Measurements from ENCODE around the gene DNM3. TPM values are rescaled to one million over a fixed set of nuclear protein-coding genes. Genes with fewer than 3 reads are reported as not detected.
"Not testable (repeated sequence)": the region's sequence is repeated elsewhere in the genome, so short reads cannot be mapped to it uniquely, and the experiment has no call there.

The DNM3 gene
- total RNA-seq, 1 donor from 2014 or later, result 1.1 TPM

DNA sequence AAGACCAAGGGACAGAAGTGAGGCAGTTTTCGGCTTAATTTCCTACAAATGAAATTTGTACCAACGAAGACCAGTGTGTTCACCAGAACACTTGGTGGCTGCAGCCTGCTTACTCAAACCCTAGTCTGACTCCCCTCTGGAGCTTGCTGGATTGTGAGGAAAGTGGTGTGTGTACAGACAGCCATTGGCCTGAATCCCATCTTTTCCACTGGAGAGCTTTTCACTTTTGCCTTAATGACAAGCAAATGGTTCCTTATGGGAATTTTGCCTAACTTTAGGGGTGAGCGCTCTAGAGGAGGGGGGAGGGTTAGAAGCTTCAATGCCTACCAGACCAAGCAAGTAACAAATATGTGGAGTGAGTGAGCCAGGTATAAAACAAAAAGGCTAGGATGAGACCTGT, 42.5 kb upstream of the DNM3 start:
- TF ChIP-seq, protein P1, sequence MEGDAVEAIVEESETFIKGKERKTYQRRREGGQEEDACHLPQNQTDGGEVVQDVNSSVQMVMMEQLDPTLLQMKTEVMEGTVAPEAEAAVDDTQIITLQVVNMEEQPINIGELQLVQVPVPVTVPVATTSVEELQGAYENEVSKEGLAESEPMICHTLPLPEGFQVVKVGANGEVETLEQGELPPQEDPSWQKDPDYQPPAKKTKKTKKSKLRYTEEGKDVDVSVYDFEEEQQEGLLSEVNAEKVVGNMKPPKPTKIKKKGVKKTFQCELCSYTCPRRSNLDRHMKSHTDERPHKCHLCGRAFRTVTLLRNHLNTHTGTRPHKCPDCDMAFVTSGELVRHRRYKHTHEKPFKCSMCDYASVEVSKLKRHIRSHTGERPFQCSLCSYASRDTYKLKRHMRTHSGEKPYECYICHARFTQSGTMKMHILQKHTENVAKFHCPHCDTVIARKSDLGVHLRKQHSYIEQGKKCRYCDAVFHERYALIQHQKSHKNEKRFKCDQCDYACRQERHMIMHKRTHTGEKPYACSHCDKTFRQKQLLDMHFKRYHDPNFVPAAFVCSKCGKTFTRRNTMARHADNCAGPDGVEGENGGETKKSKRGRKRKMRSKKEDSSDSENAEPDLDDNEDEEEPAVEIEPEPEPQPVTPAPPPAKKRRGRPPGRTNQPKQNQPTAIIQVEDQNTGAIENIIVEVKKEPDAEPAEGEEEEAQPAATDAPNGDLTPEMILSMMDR (IDR thresholded peaks at IDR 0.05), result no peak
- TF ChIP-seq EZH2phosphoT487 (IDR thresholded peaks at IDR 0.05) (no peak), EZH2 (IDR thresholded peaks at IDR 0.05) (no peak)
- H3K9me3 ChIP-seq (ENCODE audit: low read depth), result no peaks in the 10 kb centered on the region
- no peaks in the 10 kb centered on the region for H4K20me1 ChIP-seq (ENCODE audit: low read depth)
- no peaks in the 10 kb centered on the region for H3K36me3 ChIP-seq
- Mint-ChIP-seq H3K36me3 (peaks cover 23% of the 10 kb centered on the region), H3K4me3 (no peak overlapping the region), H3K9me3 (no peaks in the 10 kb centered on the region), H3K4me1 (peaks cover 6% of the 10 kb centered on the region), H3K27me3 (ENCODE audit: insufficient read depth, low read depth) (peaks cover 2% of the 10 kb centered on the region), H3K27ac (no peak overlapping the region)
- no peak for DNase-seq (ENCODE audit: low spot score)
- no peak overlapping the region for H3K4me2 ChIP-seq
- H3K4me3 ChIP-seq, result no peak overlapping the region
- no peaks in the 10 kb centered on the region for H3F3A ChIP-seq (ENCODE audit: low read depth)
- H3K4me1 ChIP-seq, result no peaks in the 10 kb centered on the region
- no peaks in the 10 kb centered on the region for H3K79me2 ChIP-seq (ENCODE audit: low read depth)
- H3K27ac ChIP-seq, result no peak overlapping the region
- no peaks in the 10 kb centered on the region for H3K27me3 ChIP-seq
- no peak overlapping the region for H2AFZ ChIP-seq (replicated peaks)
- no peak overlapping the region for H3K9ac ChIP-seq

DNA sequence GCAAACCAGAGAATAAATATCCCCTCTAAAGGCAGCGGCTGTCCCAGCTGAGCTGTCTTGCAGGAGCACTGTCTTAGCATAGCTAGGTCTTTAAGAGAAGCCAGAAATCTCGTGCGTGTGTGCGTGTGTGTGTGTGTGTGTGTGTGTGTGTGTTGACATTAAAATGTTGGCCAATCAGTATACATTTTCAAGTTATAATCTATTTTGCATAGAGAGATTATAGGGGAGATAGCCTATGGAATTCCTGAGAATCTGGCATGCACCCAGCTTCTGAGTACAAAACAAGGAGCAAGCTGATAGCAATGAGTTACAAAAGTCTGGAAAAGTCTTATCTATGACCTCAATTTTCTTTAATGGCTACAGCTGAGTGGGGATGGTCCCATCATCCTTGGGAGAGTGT, 42.1 kb upstream of the DNM3 start:
- no peak overlapping the region for H3K27ac ChIP-seq

DNA sequence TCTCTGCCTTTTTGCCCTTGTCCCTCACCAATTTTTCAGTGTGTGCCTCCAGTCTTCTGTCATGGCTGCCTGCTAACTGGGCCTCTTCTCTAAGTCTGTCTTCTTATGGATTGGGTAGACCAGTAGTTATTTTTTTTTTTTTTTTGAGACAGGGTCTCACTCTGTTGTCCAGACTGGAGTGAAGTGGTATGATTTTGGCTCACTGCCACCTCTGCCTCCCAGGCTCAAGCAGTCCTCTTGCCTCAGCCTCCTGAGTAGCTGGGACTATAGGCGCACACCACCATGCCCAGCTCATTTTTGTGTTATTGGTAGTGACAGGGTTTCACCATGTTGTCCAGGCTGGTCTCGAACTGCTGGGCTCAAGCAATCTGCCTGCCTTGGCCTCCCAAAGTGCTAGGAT, 41.6 kb upstream of the DNM3 start:
- not testable (repeated sequence) for H3K36me3 ChIP-seq; DNase-seq (ENCODE audit: low spot score); H3K27ac ChIP-seq; H3K9me3 ChIP-seq (ENCODE audit: low read depth); H3K4me3 ChIP-seq; H3K4me1 ChIP-seq; H2AFZ ChIP-seq (replicated peaks); H3K4me1 Mint-ChIP-seq; H3K79me2 ChIP-seq (ENCODE audit: low read depth); H3F3A ChIP-seq (ENCODE audit: low read depth); H3K4me3 Mint-ChIP-seq; H3K9ac ChIP-seq; H3K9me3 Mint-ChIP-seq; H3K27me3 ChIP-seq; H4K20me1 ChIP-seq (ENCODE audit: low read depth); H3K4me2 ChIP-seq; H3K27ac Mint-ChIP-seq; H3K27me3 Mint-ChIP-seq (ENCODE audit: insufficient read depth, low read depth)
- H3K36me3 Mint-ChIP-seq, result peaks cover 17% of the 10 kb centered on the region

More for the DNA sequence above, 42.1 kb upstream of the DNM3 start:
- no peaks in the 10 kb centered on the region for H3K36me3 ChIP-seq
- H3K4me1 Mint-ChIP-seq, result peaks cover 6% of the 10 kb centered on the region
- no peaks in the 10 kb centered on the region for H4K20me1 ChIP-seq (ENCODE audit: low read depth)
- H3K36me3 Mint-ChIP-seq, result peaks cover 22% of the 10 kb centered on the region
- no peak overlapping the region for H3K9ac ChIP-seq
- no peak overlapping the region for H3K27ac Mint-ChIP-seq
- no peaks in the 10 kb centered on the region for H3F3A ChIP-seq (ENCODE audit: low read depth)
- TF ChIP-seq EZH2phosphoT487 (IDR thresholded peaks at IDR 0.05) (no peak), EZH2 (IDR thresholded peaks at IDR 0.05) (no peak)
- TF ChIP-seq, protein P1 (IDR thresholded peaks at IDR 0.05), result no peak
- H2AFZ ChIP-seq (replicated peaks), result no peak overlapping the region
- H3K4me3 ChIP-seq, result no peak overlapping the region
- no peaks in the 10 kb centered on the region for H3K27me3 ChIP-seq
- H3K4me3 Mint-ChIP-seq, result no peak overlapping the region
- H3K9me3 ChIP-seq (ENCODE audit: low read depth), result no peaks in the 10 kb centered on the region
- no peak overlapping the region for H3K4me2 ChIP-seq
- H3K79me2 ChIP-seq (ENCODE audit: low read depth), result no peaks in the 10 kb centered on the region
- no peaks in the 10 kb centered on the region for H3K4me1 ChIP-seq
- H3K9me3 Mint-ChIP-seq, result no peaks in the 10 kb centered on the region
- no peak for DNase-seq (ENCODE audit: low spot score)
- H3K27me3 Mint-ChIP-seq (ENCODE audit: insufficient read depth, low read depth), result peaks cover 2% of the 10 kb centered on the region

DNA sequence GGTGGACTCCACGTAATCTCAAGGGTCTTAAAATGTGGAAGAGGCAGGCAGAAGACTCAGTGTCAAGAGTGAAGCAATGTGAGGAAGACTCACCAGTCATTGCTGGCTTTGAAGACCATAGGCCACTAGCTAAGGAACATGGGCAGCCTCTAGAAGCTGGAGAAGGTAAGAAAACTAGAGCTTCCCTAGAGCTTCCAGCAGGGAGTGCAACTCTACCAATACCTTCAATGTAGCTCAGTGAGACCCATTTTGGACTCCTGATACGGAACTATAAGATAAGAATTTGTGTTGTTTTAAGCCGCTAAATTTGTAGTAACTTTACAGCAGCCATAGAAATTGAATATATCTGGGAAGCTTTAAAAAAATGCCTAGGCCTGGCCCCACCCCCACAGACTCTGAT, 41.0 kb upstream of the DNM3 start:
- Histone ChIP-seq H3K4me1 (no peaks in the 10 kb centered on the region), H3K79me2 (ENCODE audit: low read depth) (no peaks in the 10 kb centered on the region), H3F3A (ENCODE audit: low read depth) (no peaks in the 10 kb centered on the region), H3K36me3 (no peaks in the 10 kb centered on the region), H3K4me3 (no peak overlapping the region), H3K27ac (no peak overlapping the region), H3K27me3 (no peaks in the 10 kb centered on the region), H4K20me1 (ENCODE audit: low read depth) (no peaks in the 10 kb centered on the region), H3K4me2 (no peak overlapping the region), H3K9me3 (ENCODE audit: low read depth) (no peaks in the 10 kb centered on the region), H2AFZ (replicated peaks) (no peak overlapping the region), H3K9ac (no peak overlapping the region)
- H3K4me3 Mint-ChIP-seq, result no peak overlapping the region
- no peaks in the 10 kb centered on the region for H3K9me3 Mint-ChIP-seq
- no peak for DNase-seq (ENCODE audit: low spot score)
- no peak overlapping the region for H3K27ac Mint-ChIP-seq
- peaks cover 13% of the 10 kb centered on the region for H3K36me3 Mint-ChIP-seq
- TF ChIP-seq EZH2 (IDR thresholded peaks at IDR 0.05) (no peak), EZH2phosphoT487 (IDR thresholded peaks at IDR 0.05) (no peak)
- TF ChIP-seq, protein P1 (IDR thresholded peaks at IDR 0.05), result no peak
- peaks cover 13% of the 10 kb centered on the region for H3K4me1 Mint-ChIP-seq
- H3K27me3 Mint-ChIP-seq (ENCODE audit: insufficient read depth, low read depth), result peaks cover 4% of the 10 kb centered on the region

All from neural progenitor cell (in vitro differentiated cells).